Keratinocyte (primary cell): Measurements from ENCODE around the gene PLD5. TPM values are rescaled to one million over a fixed set of nuclear protein-coding genes. Genes with fewer than 3 reads are reported as not detected.
"Not testable (repeated sequence)": the region's sequence is repeated elsewhere in the genome, so short reads cannot be mapped to it uniquely, and the experiment has no call there.

Experiments
- DNase-seq: peaks from one replicate; pipeline ENCODE4 v3.0.0-alpha.2; 2011; ENCODE audit warnings: low read depth, missing footprints, low spot score
- FAIRE-seq: peaks from 2 replicates; lab custom pipeline; 2011; peaks lifted over from hg19 to GRCh38; lab: Jason Lieb, UNC
- H2AFZ ChIP-seq: 2 replicates; pipeline ENCODE4 v1.6.0; 2012; ENCODE audit warnings: low read length, control low read depth, inconsistent platforms; ENCODE audit not compliant: control insufficient read depth
- H3K27ac ChIP-seq: 2 replicates; pipeline ENCODE4 v1.5.1; 2011; ENCODE audit warnings: low read length; ENCODE audit not compliant: control insufficient read depth, insufficient read depth
- H3K27me3 ChIP-seq: 3 replicates; pipeline ENCODE4 v1.6.0; 2011; ENCODE audit warnings: low read length; ENCODE audit not compliant: control insufficient read depth, insufficient read depth; ENCODE audit errors: extremely low read depth
- H3K36me3 ChIP-seq, 2 experiments: 2 replicates in 1 of 2; 3 replicates in 1 of 2; pipeline ENCODE4 v1.5.1; 2011; ENCODE audit warnings: low read length in 2 of 2, mild to moderate bottlenecking in 1 of 2; ENCODE audit not compliant: control insufficient read depth in 2 of 2, insufficient read depth in 2 of 2; ENCODE audit errors: extremely low read depth in 1 of 2
- H3K4me1 ChIP-seq: 3 replicates; pipeline ENCODE4 v1.5.1; 2011; ENCODE audit warnings: low read length; ENCODE audit not compliant: control insufficient read depth, insufficient read depth; ENCODE audit errors: extremely low read depth
- H3K4me2 ChIP-seq: 3 replicates; pipeline ENCODE4 v1.6.0; 2011; ENCODE audit warnings: low read depth, low read length; ENCODE audit not compliant: control insufficient read depth, insufficient read depth; ENCODE audit errors: extremely low read depth
- H3K4me3 ChIP-seq, 3 experiments: fragments of 200-600 bp in 1 of 3; sonication (generic) in 1 of 3; 2 replicates in 2 of 3; 3 replicates in 1 of 3; pipeline ENCODE4 v1.5.1; 2011 to 2016; ENCODE audit warnings: low read length in 3 of 3, mild to moderate bottlenecking in 3 of 3, control low read depth in 2 of 3, inconsistent platforms in 1 of 3, low read depth in 1 of 3, mixed read lengths in 1 of 3, mixed run types in 1 of 3, moderate library complexity in 1 of 3; ENCODE audit not compliant: control insufficient read depth in 2 of 3, insufficient read depth in 2 of 3; ENCODE audit errors: extremely low read depth in 1 of 3
- H3K79me2 ChIP-seq: 2 replicates; pipeline ENCODE4 v1.6.0; 2012; ENCODE audit warnings: low read length; ENCODE audit not compliant: control insufficient read depth, insufficient read depth
- H3K9ac ChIP-seq: 3 replicates; pipeline ENCODE4 v1.6.0; 2011; ENCODE audit warnings: low read length; ENCODE audit not compliant: control insufficient read depth, insufficient read depth; ENCODE audit errors: extremely low read depth
- H3K9me1 ChIP-seq: 3 replicates; pipeline ENCODE4 v1.6.0; 2011; ENCODE audit warnings: low read length; ENCODE audit not compliant: control insufficient read depth, insufficient read depth; ENCODE audit errors: extremely low read depth
- H3K9me3 ChIP-seq: 2 replicates; pipeline ENCODE4 v1.5.1; 2012; ENCODE audit warnings: low read depth, low read length; ENCODE audit not compliant: control insufficient read depth
- H4K20me1 ChIP-seq: 3 replicates; pipeline ENCODE4 v1.6.0; 2011; ENCODE audit warnings: low read length; ENCODE audit not compliant: control insufficient read depth, insufficient read depth; ENCODE audit errors: extremely low read depth
- CTCF ChIP-seq, 3 experiments: IDR thresholded peaks in 1 of 3; conservative IDR thresholded peaks in 1 of 3; optimal IDR thresholded peaks in 1 of 3; 2 replicates in 2 of 3; 3 replicates in 1 of 3; pipeline versions ENCODE3 to v1.5.1; 2011; ENCODE audit warnings: low read length in 3 of 3, mild to moderate bottlenecking in 3 of 3, moderate library complexity in 2 of 3, control low read depth in 1 of 3, inconsistent platforms in 1 of 3; ENCODE audit not compliant: insufficient read depth in 2 of 3; ENCODE audit errors: extremely low read depth in 1 of 3
- EZH2 ChIP-seq: IDR thresholded peaks from one replicate; pipeline ENCODE4 v1.6.1; 2012; ENCODE audit warnings: inconsistent platforms, mild to moderate bottlenecking, low read length, moderate library complexity
- dilution Hi-C: fragments of 300-500 bp; cut with MboI; formaldehyde crosslinking; loops from one replicate; pipeline ENCODE4 v1.7.0; 2020; ENCODE audit warnings: low sequenced_read_pairs; ENCODE audit not compliant: extremely low pct_ligation_motif_present
- polyA plus RNA-seq, 5 experiments: library from polyadenylated mRNA; depleted of rRNA in 3 of 5; stranded (reverse) in 3 of 5; stranded (forward) in 1 of 5; unstranded in 1 of 5; fragments of >200 nt; gene quantifications; 1 replicate in 1 of 5; 2 replicates in 3 of 5; 3 replicates in 1 of 5; pipeline versions ENCODE4 v1.2.1 to v1.2.3, GENCODE V29; 2011 to 2012; ENCODE audit warnings: missing spikeins in 2 of 5, low read depth in 1 of 5, low replicate concordance in 1 of 5

The PLD5 gene
- polyA plus RNA-seq, 1 donor (not counting 4 experiments of a cell fraction or from before 2014, with no cell fraction given), result 7.2 TPM

GRCh38 chr1:242212401-242212800 lies 312.1 kb downstream of the PLD5 start:
- FAIRE-seq (no peak), DNase-seq (no peak)
- Histone ChIP-seq H4K20me1 (no peaks in the 10 kb centered on the region), H3K4me2 (no peak overlapping the region), H3K36me3 (peaks cover 0 to 4% of the 10 kb centered on the region in 2 experiments), H3K4me3 (no peak overlapping the region), H3K9me1 (no peaks in the 10 kb centered on the region), H3K9me3 (no peaks in the 10 kb centered on the region), H3K9ac (no peak overlapping the region), H3K27me3 (no peaks in the 10 kb centered on the region), H2AFZ (no peak overlapping the region), H3K4me1 (no peaks in the 10 kb centered on the region), H3K79me2 (no peaks in the 10 kb centered on the region), H3K27ac (no peak overlapping the region)
- TF ChIP-seq CTCF (optimal IDR thresholded peaks at IDR 0.05 in 1 of 3, IDR thresholded peaks at IDR 0.05 in 1 of 3, conservative IDR thresholded peaks at IDR 0.05 in 1 of 3; ENCODE audit: extremely low read depth in 1 of 3, insufficient read depth in 2 of 3, low read length in 3 of 3) (no peak), EZH2 (no peak)
- dilution Hi-C loops, result no loop called here

DNA sequence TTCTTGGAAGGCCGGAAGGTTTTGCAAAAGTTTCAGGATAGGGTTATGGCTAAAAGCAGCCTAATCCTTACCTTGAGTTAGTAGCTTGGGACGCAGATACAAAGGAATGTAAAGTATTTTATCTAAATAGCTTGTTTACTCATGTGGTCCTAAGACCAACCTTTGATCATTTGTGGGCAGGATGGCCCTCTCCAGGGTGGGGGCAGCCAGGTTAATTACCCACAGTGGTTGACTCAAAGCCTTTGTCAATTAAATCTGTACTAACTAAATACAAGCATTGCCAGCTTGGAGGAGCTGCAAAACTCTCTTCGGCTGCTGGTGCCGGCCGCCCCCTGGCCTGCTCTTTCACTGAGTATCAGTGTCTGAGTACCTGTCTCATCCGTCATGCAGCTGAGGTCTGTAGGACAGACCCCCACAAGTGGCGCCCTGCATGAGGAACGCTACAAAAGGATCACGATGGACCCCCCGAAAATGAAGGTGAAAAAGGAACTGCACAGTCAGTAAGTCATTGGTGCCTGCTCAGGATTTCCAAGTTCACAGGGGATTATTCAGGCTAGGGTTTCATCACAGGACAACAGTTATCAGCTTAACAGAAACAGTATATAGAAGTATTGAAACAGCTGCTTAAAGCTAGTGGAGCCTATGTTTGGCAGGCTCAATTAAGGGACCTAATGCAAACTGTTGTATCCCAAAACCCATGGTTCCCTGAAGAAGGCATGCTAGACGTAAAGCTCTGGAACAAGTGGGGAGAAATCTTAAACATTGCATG lies 313.1 kb downstream of the PLD5 start:
- Histone ChIP-seq H3K9ac (no peak overlapping the region), H3K27ac (no peak overlapping the region), H3K4me3 (no peak overlapping the region), H3K36me3 (peaks cover 0 to 4% of the 10 kb centered on the region in 2 experiments), H3K9me1 (no peaks in the 10 kb centered on the region), H3K4me1 (no peaks in the 10 kb centered on the region), H3K27me3 (no peaks in the 10 kb centered on the region), H2AFZ (no peak overlapping the region), H4K20me1 (no peaks in the 10 kb centered on the region), H3K79me2 (no peaks in the 10 kb centered on the region), H3K4me2 (no peak overlapping the region), H3K9me3 (no peaks in the 10 kb centered on the region)
- DNase-seq (no peak), FAIRE-seq (no peak)
- dilution Hi-C loops, result no loop called here
- TF ChIP-seq EZH2 (no peak), CTCF (optimal IDR thresholded peaks at IDR 0.05 in 1 of 3, IDR thresholded peaks at IDR 0.05 in 1 of 3, conservative IDR thresholded peaks at IDR 0.05 in 1 of 3; ENCODE audit: extremely low read depth in 1 of 3, insufficient read depth in 2 of 3, low read length in 3 of 3) (no peak)

DNA sequence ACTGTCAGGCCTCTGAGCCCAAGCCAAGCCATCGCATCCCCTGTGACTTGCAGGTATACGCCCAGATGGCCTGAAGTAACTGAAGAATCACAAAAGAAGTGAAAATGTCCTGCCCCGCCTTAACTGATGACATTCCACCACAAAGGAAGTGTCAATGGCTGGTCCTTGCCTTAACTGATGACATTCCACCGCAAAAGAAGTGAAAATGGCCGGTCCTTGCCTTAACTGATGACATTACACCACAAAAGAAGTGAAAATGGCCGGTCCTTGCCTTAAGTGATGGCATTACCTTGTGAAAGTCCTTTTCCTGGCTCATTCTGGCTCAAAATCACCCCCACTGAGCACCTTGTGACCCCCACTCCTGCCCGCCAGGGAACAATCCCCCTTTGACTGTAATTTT lies 314.2 kb downstream of the PLD5 start:
- H3K36me3 ChIP-seq, FAIRE-seq, H3K79me2 ChIP-seq, H3K27me3 ChIP-seq, H3K4me3 ChIP-seq, dilution Hi-C loops, H3K9ac ChIP-seq, H3K9me1 ChIP-seq, H3K9me3 ChIP-seq, H3K4me2 ChIP-seq, DNase-seq, H4K20me1 ChIP-seq, H2AFZ ChIP-seq, H3K4me1 ChIP-seq, H3K27ac ChIP-seq: not testable (repeated sequence)
